Left renal pelvis (tissue), 4 donors: Measurements from ENCODE around the gene DCST1. TPM values are rescaled to one million over a fixed set of nuclear protein-coding genes. Genes with fewer than 3 reads are reported as not detected.
"Not testable (repeated sequence)": the region's sequence is repeated elsewhere in the genome, so short reads cannot be mapped to it uniquely, and the experiment has no call there.

ENCODE experiments used
- DNase-seq, 4 donors: peaks; one replicate each; pipeline ENCODE4 v3.0.0-alpha.2; 2013; ENCODE audit warnings: low read depth in 4 of 4, low spot score in 3 of 4
- polyA plus RNA-seq, 4 donors: library from polyadenylated mRNA; unstranded; fragments of 120-200 nt; gene quantifications; one replicate each; pipeline ENCODE4 v1.2.1, GENCODE V29; 2013; ENCODE audit not compliant: insufficient read length in 4 of 4

DCST1 gene, protein sequence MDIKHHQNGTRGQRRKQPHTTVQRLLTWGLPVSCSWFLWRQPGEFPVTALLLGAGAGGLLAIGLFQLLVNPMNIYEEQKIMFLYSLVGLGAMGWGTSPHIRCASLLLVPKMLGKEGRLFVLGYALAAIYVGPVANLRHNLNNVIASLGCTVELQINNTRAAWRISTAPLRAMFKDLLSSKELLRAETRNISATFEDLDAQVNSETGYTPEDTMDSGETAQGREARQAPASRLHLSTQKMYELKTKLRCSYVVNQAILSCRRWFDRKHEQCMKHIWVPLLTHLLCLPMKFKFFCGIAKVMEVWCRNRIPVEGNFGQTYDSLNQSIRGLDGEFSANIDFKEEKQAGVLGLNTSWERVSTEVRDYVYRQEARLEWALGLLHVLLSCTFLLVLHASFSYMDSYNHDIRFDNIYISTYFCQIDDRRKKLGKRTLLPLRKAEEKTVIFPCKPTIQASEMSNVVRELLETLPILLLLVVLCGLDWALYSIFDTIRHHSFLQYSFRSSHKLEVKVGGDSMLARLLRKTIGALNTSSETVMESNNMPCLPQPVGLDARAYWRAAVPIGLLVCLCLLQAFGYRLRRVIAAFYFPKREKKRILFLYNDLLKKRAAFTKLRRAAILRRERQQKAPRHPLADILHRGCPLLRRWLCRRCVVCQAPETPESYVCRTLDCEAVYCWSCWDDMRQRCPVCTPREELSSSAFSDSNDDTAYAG
- under 1 TPM; 0.21 to 0.41 (median 0.29) TPM for polyA plus RNA-seq

DNA sequence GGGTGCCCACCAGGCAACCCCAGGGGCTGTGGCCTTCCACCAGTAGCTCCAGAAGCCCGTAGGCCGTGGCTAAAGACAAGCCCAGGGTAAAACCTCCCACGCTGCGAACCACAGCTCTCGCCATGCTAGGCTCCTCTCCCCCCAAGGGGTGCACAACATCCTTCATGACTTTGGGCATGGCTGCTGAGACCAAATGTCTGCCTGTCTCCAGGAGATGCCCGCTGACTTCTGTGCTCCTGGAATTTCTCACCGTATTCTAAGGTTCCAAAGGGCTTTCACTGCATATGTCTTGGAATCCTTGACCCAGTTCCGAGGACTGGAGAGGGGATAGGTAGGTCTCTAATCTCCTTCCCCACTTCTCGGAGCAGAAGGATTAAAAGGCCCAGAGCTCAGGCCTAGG lies at the start of gene DCST1, which contains the start of gene DCST2:
Gene DCST1 (plus strand): TSS at position 301 of the 400 bp plus-strand sequence. CDS start 213 bp downstream, outside the sequence.
Gene DCST2 (minus strand): TSS at position 258 of the 400 bp plus-strand sequence. CDS start 80 bp downstream, at position 178.
- DNase-seq: no peak

GRCh38 chr1:154986736-154987135 lies 46.9 kb upstream of the DCST1 start:
- DNase-seq: not testable (repeated sequence)

DNA sequence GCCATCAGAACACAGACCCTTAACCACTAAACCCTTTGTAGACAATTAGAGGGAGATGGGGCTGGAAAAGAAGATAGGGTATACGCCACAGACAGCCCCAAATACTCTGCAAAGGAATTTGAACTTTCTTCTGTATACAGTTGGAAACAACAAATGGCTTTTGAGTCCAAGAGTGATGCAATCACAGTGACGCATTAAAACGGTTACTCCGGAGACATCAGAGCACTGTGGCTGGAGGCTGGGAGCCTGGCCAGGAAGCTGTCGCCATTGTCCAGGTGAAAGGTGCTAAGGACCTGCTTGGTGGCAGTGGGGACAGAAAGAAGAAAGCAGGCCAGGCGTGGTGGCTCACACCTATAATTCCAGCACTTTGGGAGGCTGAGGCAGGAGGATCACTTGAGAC lies 46.3 kb upstream of the DCST1 start:
- DNase-seq: no peak

DNA sequence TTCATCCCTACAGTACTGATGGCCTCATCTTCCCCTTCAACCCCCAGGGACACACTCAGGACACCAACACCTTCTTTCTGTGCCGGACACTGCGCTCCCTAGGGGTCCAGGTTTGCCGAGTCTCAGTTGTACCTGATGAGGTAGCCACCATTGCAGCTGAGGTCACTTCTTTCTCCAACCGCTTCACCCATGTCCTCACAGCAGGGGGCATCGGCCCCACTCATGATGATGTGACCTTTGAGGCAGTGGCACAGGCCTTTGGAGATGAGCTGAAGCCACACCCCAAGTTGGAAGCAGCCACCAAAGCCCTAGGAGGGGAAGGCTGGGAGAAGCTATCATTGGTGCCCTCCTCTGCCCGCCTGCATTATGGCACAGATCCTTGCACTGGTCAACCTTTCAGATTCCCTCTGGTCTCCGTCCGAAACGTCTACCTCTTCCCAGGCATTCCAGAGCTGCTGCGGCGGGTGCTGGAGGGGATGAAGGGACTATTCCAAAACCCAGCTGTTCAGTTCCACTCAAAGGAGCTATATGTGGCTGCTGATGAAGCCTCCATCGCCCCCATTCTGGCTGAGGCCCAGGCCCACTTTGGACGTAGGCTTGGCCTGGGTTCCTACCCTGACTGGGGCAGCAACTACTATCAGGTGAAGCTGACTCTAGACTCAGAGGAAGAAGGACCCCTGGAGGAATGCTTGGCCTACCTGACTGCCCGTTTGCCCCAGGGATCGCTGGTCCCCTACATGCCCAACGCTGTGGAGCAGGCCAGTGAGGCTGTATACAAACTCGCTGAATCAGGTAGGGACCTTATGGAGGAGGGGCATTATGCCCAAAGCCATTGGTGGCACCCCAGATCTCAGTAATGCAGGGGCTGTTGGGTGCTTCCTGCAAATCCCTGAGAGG lies 45.3 kb upstream of the DCST1 start:
- DNase-seq: no peak

GRCh38 chr1:154989195-154989860 lies 44.3 kb upstream of the DCST1 start:
- no peak for DNase-seq

DNA sequence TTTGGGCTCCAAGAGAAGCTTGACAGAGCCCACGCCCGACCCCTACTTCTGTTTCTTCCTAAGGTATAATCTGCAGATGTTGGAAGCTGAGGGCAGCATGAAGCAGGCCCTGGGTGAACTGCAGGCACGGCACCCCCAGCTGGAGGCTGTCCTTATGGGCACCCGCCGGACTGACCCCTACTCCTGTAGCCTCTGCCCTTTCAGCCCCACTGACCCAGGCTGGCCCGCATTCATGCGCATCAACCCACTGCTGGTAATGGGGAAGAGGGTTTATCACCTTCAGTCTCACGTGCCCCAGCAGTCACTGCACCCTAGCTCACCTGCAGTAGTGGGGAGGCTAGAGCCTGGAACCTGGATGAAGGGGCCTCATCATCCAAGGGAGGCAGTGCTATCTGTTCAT lies 43.3 kb upstream of the DCST1 start:
- DNase-seq: no peak

DNA sequence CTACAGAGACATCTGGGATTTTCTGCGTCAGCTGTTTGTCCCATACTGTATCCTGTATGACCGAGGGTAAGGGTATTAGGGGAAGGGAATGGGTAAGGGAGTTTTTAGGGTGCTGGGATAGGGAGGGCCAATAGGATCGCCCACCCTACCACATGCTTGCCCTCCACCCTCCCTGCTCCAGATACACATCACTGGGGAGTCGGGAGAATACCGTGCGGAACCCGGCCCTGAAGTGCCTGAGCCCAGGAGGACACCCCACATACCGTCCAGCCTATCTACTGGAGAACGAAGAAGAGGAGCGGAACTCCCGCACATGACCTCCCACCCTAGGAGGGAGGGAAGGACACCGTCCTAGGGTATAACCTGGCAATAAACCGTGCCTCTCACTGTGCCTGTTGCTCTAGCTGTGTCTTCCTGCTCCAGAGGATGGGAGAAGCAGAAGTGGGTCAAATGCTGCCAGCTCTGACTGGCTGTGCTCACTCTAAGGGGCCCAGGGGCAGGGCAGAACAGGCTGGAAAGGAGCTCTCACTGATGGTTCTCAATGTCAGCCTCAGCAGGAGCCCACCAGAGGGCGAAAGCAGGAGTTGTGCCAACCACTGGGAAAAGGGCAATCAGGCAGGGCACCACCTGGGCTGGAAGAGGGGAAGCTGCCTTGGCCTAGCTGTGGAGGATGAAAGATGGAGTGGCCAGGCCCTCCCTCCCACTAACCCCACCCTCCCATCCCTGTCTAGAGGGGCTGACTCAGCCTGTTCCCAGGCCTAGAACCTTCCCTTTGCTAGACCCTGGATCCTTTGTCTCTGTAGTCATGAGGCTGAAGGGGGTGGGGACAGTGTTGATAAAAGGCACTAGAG lies 40.7 kb upstream of the DCST1 start:
- no peak for DNase-seq

DNA sequence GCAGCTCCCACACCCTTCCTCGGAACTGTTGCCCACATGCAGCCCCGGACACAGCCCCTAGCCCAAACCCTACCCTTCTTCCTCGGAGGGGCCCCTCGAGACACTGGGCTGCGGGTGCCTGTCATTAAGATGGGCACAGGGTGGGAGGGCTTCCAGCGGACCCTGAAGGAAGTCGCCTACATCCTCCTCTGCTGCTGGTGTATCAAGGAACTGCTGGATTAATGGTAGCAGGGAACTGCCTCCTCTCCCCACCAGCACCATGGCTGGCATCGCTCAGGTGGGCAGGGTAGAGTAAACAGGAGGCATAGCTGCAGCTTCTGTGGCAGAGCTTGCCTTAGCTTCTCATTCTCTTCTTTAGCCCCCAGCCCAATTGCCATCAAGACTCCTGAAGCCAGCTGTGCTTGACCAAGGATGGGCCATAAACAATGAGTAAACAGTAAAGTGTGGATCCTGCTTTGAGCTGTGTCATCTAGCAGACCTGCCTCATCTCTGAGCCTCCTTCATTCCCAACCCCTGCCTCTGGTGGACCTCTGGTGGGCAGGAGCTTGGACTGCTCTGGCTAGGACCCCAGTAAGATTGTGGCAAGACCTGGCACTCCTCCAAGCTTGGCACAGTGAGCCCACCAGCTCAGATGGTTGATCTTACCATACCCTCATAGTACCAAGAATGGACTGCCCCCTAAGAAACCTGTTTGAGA lies 39.9 kb upstream of the DCST1 start, which contains the start of gene LENEP:
Gene LENEP (plus strand): TSS at position 15 of the 697 bp plus-strand sequence. CDS start 22 bp downstream, at position 37.
- no peak for DNase-seq

DNA sequence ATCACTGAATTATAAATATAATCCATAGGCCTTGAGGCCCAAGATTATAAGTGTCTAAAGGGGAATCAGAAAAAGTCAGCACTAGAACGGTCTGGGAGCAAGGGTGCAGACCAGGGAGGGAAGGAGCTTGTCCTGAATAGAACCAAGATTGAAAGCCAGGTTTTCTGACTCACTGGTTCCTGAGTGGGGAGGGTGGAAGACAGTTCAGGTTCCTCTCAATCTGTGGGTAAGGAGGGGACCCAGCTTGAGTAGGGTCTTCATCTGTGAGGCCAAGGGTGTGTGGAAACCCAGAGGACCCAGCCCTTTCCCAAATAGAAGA lies 39.4 kb upstream of the DCST1 start:
- DNase-seq: no peak

GRCh38 chr1:154994591-154994990 lies 39.0 kb upstream of the DCST1 start:
- DNase-seq: no peak

DNA sequence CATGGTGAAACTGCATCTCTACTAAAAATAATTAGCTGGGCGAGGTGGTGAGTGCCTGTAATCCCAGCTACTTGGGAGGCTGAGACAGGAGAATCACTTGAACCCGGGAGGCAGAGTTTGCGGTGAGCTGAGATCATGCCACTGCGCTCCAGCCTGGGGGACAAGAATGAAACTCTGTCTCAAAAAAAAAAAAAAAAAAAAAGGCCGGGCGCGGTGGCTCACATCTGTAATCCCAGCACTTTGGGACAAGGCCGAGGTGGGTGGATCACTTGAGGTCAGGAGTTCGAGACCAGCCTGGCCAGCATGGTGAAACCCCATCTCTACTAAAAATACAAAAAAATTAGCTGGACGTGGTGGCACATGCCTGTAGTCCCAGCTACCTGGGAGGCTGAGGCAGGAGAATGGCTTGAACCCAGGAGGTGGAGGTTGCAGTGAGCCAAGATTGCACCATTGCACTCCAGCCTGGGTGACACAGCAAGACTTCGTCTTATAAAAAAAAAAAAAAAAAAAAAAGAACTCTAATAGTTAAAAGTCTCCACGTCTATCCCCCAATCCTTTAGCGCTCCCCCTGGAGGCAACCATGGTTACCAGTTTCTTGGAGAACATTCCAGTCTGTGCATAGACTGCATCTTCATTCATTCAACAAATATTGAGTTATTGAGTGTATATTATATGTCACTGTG lies 38.2 kb upstream of the DCST1 start:
- not testable (repeated sequence) for DNase-seq

GRCh38 chr1:154996966-154997701 lies 36.5 kb upstream of the DCST1 start:
- no peak for DNase-seq

- DNase-seq: no peak
Observed at GRCh38 chr1:154998201-154998780, 35.3 kb upstream of the DCST1 start.

GRCh38 chr1:154998818-154999570 lies 34.6 kb upstream of the DCST1 start:
- DNase-seq: no peak

- DNase-seq: no peak
Observed at GRCh38 chr1:154999571-155000410, 33.8 kb upstream of the DCST1 start.

DNA sequence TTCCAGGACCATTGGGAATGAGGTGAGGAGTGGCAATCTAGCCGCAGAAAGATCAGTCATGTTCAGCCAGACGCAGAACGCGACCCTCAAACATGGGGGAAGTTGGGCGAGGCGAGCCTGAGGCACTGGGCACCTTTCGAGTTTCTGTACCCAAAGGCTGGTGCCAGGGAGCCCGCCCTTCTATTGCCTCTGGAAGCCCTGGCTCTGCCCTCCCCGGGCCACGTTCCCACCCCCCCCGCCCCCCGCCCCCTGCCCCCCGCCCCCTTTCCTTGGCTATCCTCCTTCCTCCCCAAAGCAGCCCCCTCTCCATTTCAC lies 33.3 kb upstream of the DCST1 start:
- no peak for DNase-seq
